ENCODE measurements around the gene PAQR4. TPM values are rescaled to one million over a fixed set of nuclear protein-coding genes. Genes with fewer than 3 reads are reported as not detected.

Gene PAQR4
- total RNA-seq, 2 experiments from 2014 or later = 25.8 to 28.2 TPM

DNA sequence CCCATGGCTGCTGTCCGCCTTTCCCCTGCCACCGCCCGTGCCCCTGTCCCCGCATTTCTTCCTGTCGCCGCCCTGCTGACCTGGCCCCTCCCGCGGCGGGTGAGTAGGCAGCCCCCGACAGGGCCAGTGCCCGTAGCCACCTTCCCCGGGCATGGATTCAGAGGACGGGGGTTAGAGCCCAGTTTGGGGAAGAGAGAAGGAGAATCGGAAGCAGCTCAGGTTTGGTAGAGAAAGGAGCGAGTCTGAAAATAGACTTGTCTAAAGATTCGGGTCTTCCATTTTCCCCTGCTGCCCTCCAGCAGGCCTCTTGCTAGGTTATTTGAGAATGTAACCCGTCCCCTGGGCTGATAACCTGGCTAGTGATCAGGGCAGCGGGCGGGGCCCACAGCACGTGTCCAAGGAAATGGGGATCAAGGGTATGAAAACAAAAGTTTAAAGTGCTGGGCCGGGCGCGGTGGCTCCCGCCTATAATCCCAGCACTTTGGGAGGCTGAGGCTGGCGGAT lies 35.7 kb downstream of the PAQR4 start:
- no peak overlapping the region for H3K27ac Mint-ChIP-seq
- DNase-seq = no peak
- intact Hi-C loops (cut with micrococcal nuclease) = loop anchor here (1.0 to 2.0 kb wide), 2 partner anchors 16 to 119 kb away; partner anchors contain the start of gene TNFRSF12A
- H3K27me3 Mint-ChIP-seq (ENCODE audit: low read depth) = peaks cover 2% of the 10 kb centered on the region
- CTCF ChIA-PET = interaction anchor here (13.3 kb wide), 1 partner anchor 22 kb away, joined by 310 read pairs; the partner anchor contains the start of genes CLDN6, HCFC1R1, THOC6 and TNFRSF12A
- H3K4me3 Mint-ChIP-seq = peak overlapping the region; percentile 59
- H3K36me3 Mint-ChIP-seq (ENCODE audit: low read depth) = no peaks in the 10 kb centered on the region
- H3K9me3 Mint-ChIP-seq = no peaks in the 10 kb centered on the region
- peaks cover 25% of the 10 kb centered on the region for H3K4me1 Mint-ChIP-seq (ENCODE audit: low read depth)

DNA sequence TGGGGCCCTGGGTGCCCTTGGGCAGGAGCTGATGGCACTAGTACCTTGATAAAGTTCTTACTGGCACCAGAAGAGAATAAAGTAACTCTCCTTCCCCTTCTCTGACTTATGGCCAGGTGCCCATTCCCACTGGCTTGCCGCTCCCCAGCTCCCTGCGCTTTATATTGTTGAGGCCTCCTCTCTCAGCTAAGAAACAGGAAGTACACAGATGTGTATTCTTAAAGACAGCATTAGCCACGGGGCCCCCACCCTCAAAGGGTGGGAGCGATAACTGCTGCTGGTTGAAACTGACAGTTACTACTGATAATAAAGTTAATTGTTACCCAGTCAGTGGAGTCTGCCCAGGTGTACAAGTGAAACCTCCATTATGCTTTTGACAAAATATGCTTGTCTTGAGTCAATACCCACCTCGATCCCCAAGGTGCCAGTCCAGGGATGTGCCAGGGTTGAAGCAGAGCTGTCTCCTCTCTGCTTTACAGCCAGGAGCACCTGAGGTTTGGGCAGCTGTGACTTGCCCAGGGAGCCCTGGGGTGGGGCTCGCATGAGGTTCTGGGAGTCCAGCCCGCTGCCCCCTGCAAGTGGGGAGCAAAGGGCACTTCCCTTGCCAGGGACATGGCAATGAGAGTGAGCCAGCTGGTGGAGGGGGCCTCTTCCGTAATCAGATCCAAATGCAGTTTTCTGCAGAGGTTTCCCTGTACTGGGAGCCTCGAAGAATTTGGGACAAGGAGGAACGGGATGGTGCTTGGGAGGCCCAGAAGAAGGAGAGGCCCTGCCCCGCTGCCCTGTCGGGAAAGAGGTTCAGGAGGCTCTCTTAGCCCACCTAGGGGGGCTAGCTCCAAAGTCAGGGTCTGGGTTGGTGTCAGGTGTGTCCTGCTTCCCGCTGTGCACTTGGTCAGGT lies 38.2 kb downstream of the PAQR4 start:
- CTCF ChIA-PET = interaction anchor here (0.9 to 13.3 kb wide), 4 partner anchors 19 to 127 kb away, joined by 3 to 310 read pairs (median 4); partner anchors contain the start of genes CLDN6, HCFC1R1, THOC6 and TNFRSF12A
- intact Hi-C loops (cut with micrococcal nuclease) = no loop called here
- no peak for DNase-seq
- Mint-ChIP-seq H3K27ac (no peak overlapping the region), H3K4me1 (ENCODE audit: low read depth) (peaks cover 28% of the 10 kb centered on the region), H3K9me3 (no peaks in the 10 kb centered on the region), H3K27me3 (ENCODE audit: low read depth) (peaks cover 2% of the 10 kb centered on the region), H3K36me3 (ENCODE audit: low read depth) (no peaks in the 10 kb centered on the region), H3K4me3 (no peak overlapping the region)

DNA sequence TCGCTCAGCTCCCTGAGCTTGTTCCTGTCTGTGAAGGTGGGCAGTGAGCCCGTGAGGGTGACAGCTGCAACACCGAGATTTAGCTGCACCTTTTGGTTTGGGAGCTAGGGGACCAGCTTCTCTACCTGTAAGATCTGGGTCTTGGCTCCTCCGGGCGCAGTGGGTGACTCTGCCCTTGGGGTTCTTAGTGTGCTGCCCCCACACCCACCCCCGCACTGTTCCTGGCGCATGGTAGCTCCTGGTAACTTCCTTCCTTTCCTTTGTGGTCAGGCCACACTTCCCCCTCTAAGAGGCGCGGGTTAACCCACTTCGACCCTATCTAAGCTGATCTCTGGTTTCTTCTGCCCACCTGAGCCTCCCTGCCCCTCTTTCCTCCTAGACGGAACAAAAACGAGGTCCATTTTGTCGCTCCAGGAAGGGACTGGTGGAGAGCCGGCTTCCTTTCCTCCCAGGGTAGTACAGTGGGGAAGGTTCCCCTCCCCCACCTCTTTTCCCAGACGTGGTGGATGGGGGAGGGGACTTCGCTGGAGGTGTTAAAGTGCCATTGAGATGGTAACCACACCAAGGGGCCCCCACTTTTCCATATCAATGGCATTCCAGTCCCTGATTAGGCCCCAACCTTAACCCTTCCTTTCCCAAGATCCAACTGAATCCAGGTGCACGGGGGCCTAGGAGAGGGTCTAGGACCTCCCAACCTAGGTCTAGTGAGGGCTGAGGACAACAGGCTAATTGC lies 39.0 kb downstream of the PAQR4 start:
- H3K4me1 Mint-ChIP-seq (ENCODE audit: low read depth) = peaks cover 30% of the 10 kb centered on the region
- H3K27me3 Mint-ChIP-seq (ENCODE audit: low read depth) = peaks cover 2% of the 10 kb centered on the region
- no peaks in the 10 kb centered on the region for H3K9me3 Mint-ChIP-seq
- H3K27ac Mint-ChIP-seq = no peak overlapping the region
- no peaks in the 10 kb centered on the region for H3K36me3 Mint-ChIP-seq (ENCODE audit: low read depth)
- CTCF ChIA-PET = interaction anchor here (0.9 to 13.3 kb wide), 3 partner anchors 19 to 127 kb away, joined by 3 to 310 read pairs (median 3); partner anchors contain the start of genes CLDN6, HCFC1R1, THOC6 and TNFRSF12A
- no peak overlapping the region for H3K4me3 Mint-ChIP-seq
- intact Hi-C loops (cut with micrococcal nuclease) = no loop called here
- DNase-seq = no peak

DNA sequence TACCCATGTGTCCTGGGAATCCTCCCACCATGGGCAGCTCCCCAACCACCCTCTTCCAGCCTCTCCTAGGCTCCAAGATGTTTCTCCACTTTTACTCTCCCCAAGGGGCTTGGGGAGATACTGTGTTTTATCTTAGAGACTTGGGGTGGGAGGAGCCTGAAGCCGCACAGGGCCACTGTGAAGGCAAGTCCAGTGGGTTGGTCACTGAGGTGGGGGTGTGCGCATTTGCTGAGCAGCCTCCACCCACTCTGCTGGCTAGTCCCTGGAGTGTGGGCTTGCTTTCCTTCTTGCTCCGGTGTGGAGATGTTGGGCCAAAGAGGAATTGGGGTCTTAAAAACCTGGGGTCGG lies 39.5 kb downstream of the PAQR4 start:
- CTCF ChIA-PET = interaction anchor here (13.3 kb wide), 1 partner anchor 18 kb away, joined by 310 read pairs; the partner anchor contains the start of genes CLDN6, HCFC1R1, THOC6 and TNFRSF12A
- H3K36me3 Mint-ChIP-seq (ENCODE audit: low read depth) = no peaks in the 10 kb centered on the region
- no peak overlapping the region for H3K27ac Mint-ChIP-seq
- peaks cover 30% of the 10 kb centered on the region for H3K4me1 Mint-ChIP-seq (ENCODE audit: low read depth)
- H3K27me3 Mint-ChIP-seq (ENCODE audit: low read depth) = peaks cover 2% of the 10 kb centered on the region
- H3K4me3 Mint-ChIP-seq = no peak overlapping the region
- intact Hi-C loops (cut with micrococcal nuclease) = no loop called here
- no peak for DNase-seq
- H3K9me3 Mint-ChIP-seq = no peaks in the 10 kb centered on the region

DNA sequence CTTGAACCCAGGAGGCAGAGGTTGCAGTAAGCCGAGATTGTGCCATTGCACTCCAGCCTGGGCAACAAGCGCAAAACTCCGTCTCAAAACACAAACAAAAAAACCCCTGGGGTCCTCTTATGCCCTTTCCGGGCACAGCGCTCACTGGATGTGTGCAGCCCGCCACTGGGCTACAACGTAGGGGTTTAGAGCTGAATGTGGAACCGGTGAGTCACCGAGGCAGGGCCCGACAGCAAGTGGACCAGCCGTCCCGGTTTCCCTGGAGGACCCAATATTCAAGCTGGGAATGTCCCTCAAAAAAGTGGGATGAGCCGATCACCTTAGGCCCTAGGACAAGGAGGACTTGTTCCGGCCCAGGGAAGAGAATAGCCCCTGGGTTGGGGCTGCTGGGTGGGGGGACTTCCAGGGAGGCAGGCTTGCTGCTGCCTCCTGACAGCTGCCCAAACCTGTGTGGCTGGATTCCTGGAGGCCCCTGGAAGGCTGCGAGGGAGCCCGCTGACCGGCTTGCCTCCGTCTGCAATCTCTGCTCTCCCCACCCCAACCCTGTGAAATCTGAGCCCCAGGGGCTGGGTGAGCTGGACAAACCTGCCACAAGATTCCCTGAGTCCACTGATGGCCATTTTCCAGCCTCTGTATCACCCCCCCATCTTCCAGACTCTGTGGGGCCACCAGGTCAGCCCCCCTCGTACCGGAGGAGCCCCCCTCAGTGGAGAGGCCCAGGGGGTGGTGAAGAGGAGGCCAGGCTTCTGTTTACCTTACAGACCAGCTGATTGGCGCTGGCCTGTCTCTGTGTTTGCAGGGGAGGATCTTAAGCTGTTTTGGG lies 40.6 kb downstream of the PAQR4 start:
- Mint-ChIP-seq H3K4me3 (no peak overlapping the region), H3K4me1 (ENCODE audit: low read depth) (peaks cover 30% of the 10 kb centered on the region), H3K9me3 (no peaks in the 10 kb centered on the region), H3K27ac (no peak overlapping the region), H3K27me3 (ENCODE audit: low read depth) (peaks cover 2% of the 10 kb centered on the region), H3K36me3 (ENCODE audit: low read depth) (no peaks in the 10 kb centered on the region)
- no peak for DNase-seq
- CTCF ChIA-PET = interaction anchor here (0.6 to 13.3 kb wide), 2 partner anchors 17 to 387 kb away, joined by 3 to 310 read pairs; partner anchors contain the start of genes CLDN6, HCFC1R1, THOC6 and TNFRSF12A
- intact Hi-C loops (cut with micrococcal nuclease) = no loop called here

DNA sequence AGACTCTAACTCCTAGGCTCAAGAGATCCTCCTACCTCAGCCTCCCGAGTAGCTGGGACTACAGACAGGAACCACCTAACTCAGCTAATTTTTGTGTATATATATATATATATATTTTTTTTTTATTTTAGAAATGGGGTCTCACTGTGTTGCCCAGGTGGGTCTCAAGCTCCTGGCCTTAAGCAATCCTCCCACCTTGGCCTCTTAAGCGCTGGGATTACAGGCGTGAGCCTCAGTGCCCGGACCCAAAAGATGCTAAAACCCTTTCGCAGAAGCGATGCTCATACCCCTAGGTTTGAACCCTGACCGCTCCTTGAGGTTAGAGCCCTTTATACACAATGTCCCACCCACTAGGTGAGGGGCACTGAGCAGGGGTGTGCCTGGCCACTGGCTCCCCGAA lies 41.4 kb downstream of the PAQR4 start:
- no peak for DNase-seq
- intact Hi-C loops (cut with micrococcal nuclease) = no loop called here
- H3K4me3 Mint-ChIP-seq = no peak overlapping the region
- no peaks in the 10 kb centered on the region for H3K36me3 Mint-ChIP-seq (ENCODE audit: low read depth)
- peaks cover 2% of the 10 kb centered on the region for H3K27me3 Mint-ChIP-seq (ENCODE audit: low read depth)
- no peaks in the 10 kb centered on the region for H3K9me3 Mint-ChIP-seq
- CTCF ChIA-PET = interaction anchor here (0.6 to 13.3 kb wide), 2 partner anchors 16 to 386 kb away, joined by 3 to 310 read pairs; partner anchors contain the start of genes CLDN6, HCFC1R1, THOC6 and TNFRSF12A
- H3K4me1 Mint-ChIP-seq (ENCODE audit: low read depth) = peaks cover 30% of the 10 kb centered on the region
- H3K27ac Mint-ChIP-seq = no peak overlapping the region

DNA sequence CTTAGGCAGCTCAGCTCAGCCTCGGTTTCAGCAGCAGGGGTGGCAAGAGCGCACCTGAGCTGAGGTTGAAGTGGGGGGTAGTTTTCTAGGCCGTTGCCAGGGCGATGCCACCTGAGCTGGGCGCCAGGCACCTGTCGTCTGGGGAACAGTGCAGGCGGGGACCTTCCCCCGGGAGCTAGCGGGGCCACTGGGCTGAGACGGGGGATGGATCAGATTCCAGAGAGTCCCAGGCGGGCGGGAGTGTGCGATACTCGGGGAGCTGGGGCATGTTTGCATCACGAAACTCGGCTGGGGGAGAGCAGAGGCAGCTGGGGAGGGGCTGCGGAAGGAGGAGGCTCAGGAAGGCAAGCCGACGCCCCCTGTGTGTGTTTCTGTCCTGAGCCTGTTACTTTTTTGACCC lies 43.1 kb downstream of the PAQR4 start:
- H3K4me1 Mint-ChIP-seq (ENCODE audit: low read depth) = peaks cover 22% of the 10 kb centered on the region
- H3K27me3 Mint-ChIP-seq (ENCODE audit: low read depth) = no peaks in the 10 kb centered on the region
- intact Hi-C loops (cut with micrococcal nuclease) = no loop called here
- no peak overlapping the region for H3K27ac Mint-ChIP-seq
- H3K36me3 Mint-ChIP-seq (ENCODE audit: low read depth) = no peaks in the 10 kb centered on the region
- DNase-seq = no peak
- no peaks in the 10 kb centered on the region for H3K9me3 Mint-ChIP-seq
- CTCF ChIA-PET = interaction anchor here (13.3 kb wide), 1 partner anchor 15 kb away, joined by 310 read pairs; the partner anchor contains the start of genes CLDN6, HCFC1R1, THOC6 and TNFRSF12A
- H3K4me3 Mint-ChIP-seq = no peak overlapping the region

DNA sequence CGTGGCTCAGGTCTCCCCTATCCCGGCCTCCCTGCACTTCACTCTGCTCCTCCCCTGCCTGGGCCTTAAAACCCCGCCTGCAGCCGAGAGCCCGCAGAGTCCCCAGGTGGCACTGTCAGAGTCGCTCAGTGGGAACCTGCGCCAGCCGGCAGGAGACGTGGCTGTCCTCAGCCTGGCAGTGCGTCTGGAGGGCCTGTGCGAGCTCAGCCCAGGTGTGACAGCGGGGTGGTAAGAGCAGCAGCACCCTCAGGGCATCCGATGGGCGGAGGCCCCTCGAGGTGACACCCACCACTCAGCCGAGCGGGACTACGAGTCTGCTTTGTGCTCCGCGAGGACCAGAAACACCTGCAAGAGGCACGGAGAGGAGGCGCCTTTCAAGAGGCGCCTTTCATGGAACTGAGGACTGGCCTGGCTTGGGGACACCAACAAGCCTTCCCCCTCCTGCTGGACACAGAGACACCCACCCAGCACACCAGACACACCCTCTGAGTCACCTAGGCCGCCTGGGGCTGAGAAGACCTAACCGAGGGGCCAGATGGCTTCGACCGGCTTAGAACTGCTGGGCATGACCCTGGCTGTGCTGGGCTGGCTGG lies 43.8 kb downstream of the PAQR4 start, which contains the start of gene CLDN9:
CLDN9 (plus strand) TSS at position 96 of the 593 bp plus-strand sequence; CDS start at position 536, 440 bp downstream.
- intact Hi-C loops (cut with micrococcal nuclease) = no loop called here
- H3K27ac Mint-ChIP-seq = no peak within 1 kb of the TSS
- no peaks in the 10 kb centered on the region for H3K9me3 Mint-ChIP-seq
- H3K36me3 Mint-ChIP-seq (ENCODE audit: low read depth) = no peaks in the 10 kb centered on the region
- CTCF ChIA-PET = interaction anchor here (13.3 kb wide), 1 partner anchor 14 kb away, joined by 310 read pairs; the partner anchor contains the start of genes CLDN6, HCFC1R1, THOC6 and TNFRSF12A
- no peak within 1 kb of the TSS for H3K4me3 Mint-ChIP-seq
- no peak for DNase-seq
- no peaks in the 10 kb centered on the region for H3K27me3 Mint-ChIP-seq (ENCODE audit: low read depth)
- H3K4me1 Mint-ChIP-seq (ENCODE audit: low read depth) = peaks cover 15% of the 10 kb centered on the region

DNA sequence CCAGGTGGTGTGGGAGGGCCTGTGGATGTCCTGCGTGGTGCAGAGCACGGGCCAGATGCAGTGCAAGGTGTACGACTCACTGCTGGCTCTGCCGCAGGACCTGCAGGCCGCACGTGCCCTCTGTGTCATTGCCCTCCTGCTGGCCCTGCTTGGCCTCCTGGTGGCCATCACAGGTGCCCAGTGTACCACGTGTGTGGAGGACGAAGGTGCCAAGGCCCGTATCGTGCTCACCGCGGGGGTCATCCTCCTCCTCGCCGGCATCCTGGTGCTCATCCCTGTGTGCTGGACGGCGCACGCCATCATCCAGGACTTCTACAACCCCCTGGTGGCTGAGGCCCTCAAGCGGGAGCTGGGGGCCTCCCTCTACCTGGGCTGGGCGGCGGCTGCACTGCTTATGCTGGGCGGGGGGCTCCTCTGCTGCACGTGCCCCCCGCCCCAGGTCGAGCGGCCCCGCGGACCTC lies 44.4 kb downstream of the PAQR4 start:
- no peaks in the 10 kb centered on the region for H3K9me3 Mint-ChIP-seq
- CTCF ChIA-PET = interaction anchor here (1.0 kb wide), 1 partner anchor 31 kb away, joined by 4 read pairs; no protein-coding TSS in a partner anchor
- intact Hi-C loops (cut with micrococcal nuclease) = no loop called here
- no peaks in the 10 kb centered on the region for H3K36me3 Mint-ChIP-seq (ENCODE audit: low read depth)
- DNase-seq = no peak
- peaks cover 14% of the 10 kb centered on the region for H3K4me1 Mint-ChIP-seq (ENCODE audit: low read depth)
- no peak overlapping the region for H3K4me3 Mint-ChIP-seq
- peaks cover 2% of the 10 kb centered on the region for H3K27me3 Mint-ChIP-seq (ENCODE audit: low read depth)
- H3K27ac Mint-ChIP-seq = no peak overlapping the region

DNA sequence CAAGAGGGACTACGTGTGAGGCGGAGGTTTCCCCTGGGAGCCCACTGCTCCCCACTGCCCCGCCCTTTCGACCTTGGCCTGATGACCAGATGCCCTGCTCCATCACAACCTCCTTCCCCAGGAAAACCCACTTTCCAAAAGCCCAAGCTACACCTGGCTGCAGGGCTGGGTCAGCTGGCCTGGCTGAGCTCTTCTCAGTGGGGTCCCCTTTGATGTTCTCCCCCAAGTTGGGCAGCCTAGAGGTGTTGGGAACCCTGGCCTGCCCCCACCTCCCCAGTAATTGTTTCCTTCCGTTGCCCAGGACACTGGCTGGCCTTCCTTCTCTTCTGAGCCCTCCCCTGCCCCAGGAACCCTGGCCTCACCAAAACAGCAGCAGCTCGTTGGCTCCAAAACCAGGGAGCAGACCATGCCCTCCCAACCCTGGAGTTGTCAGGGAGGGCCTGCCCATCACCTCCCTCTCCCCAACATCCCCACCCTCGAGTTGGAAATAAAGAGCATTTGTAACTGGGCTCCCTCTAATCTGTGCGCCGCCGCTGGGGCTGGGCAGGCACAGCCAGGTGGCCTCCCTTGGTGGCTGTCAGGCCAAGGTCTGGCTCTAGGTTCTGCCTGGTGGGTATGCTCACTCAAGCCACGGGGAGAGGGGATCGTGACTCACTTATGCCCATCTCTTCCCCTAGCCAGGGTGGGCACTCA lies 45.0 kb downstream of the PAQR4 start:
- CTCF ChIA-PET = interaction anchor here (1.0 kb wide), 1 partner anchor 32 kb away, joined by 4 read pairs; no protein-coding TSS in a partner anchor
- no peak overlapping the region for H3K4me3 Mint-ChIP-seq

More for the DNA sequence above, 45.0 kb downstream of the PAQR4 start:
- Mint-ChIP-seq H3K4me1 (ENCODE audit: low read depth) (peaks cover 10% of the 10 kb centered on the region), H3K9me3 (no peaks in the 10 kb centered on the region), H3K36me3 (ENCODE audit: low read depth) (no peaks in the 10 kb centered on the region), H3K27ac (no peak overlapping the region), H3K27me3 (ENCODE audit: low read depth) (peaks cover 3% of the 10 kb centered on the region)
- intact Hi-C loops (cut with micrococcal nuclease) = no loop called here
- DNase-seq = no peak
